Peyer's patch (tissue), 4 donors: ENCODE measurements around the gene RETREG2. TPM values are rescaled to one million over a fixed set of nuclear protein-coding genes. Genes with fewer than 3 reads are reported as not detected.

Source experiments
- DNase-seq, 3 donors: peaks; one replicate each; pipeline ENCODE4 v3.0.0-alpha.2; 2017 to 2019
- H3K27ac ChIP-seq, 4 donors: fragments of 200-600 bp; sonication (generic); one replicate each; pipeline ENCODE4 v1.5.1; 2016 to 2019
- H3K27me3 ChIP-seq, 2 donors: fragments of 200-600 bp; sonication (generic); one replicate each; pipeline ENCODE4 v1.5.1; 2019
- H3K36me3 ChIP-seq, 3 donors: fragments of 200-600 bp; sonication (generic); one replicate each; pipeline ENCODE4 v1.5.1; 2016 to 2019
- H3K4me1 ChIP-seq, 4 donors: fragments of 200-600 bp; sonication (generic); one replicate each; pipeline ENCODE4 v1.5.1; 2016 to 2019
- H3K4me3 ChIP-seq, 4 donors: fragments of 200-600 bp; sonication (generic); 1 replicate in 3 of 4; 2 replicates in 1 of 4; pipeline ENCODE4 v1.5.1; 2016 to 2019; ENCODE audit warnings: mild to moderate bottlenecking in 1 of 4
- H3K9me3 ChIP-seq, 4 donors: fragments of 200-600 bp; sonication (generic); one replicate each; pipeline ENCODE4 v1.5.1; 2016 to 2019; ENCODE audit warnings: mild to moderate bottlenecking in 1 of 4
- CTCF ChIP-seq, 6 experiments: fragments of 450-650 bp in 4 of 6; fragments of 200-600 bp in 2 of 6; sonication (generic) in 1 of 6; IDR thresholded peaks; one replicate each; pipeline ENCODE4 v1.5.1; 2017 to 2019; ENCODE audit warnings: antibody characterized with exemption in 6 of 6, mild to moderate bottlenecking in 3 of 6, moderate library complexity in 1 of 6
- POLR2A ChIP-seq, 2 donors: fragments of 450-650 bp; IDR thresholded peaks; one replicate each; pipeline ENCODE4 v1.5.1; 2017; ENCODE audit warnings: antibody characterized with exemption in 2 of 2, mild to moderate bottlenecking in 2 of 2, moderate library complexity in 2 of 2
- total RNA-seq, 4 donors: library from RNA; depleted of rRNA; stranded (reverse); fragments of >200 nt; gene quantifications; one replicate each; pipeline ENCODE4 v1.1.0, GENCODE V29; 2016

The RETREG2 gene
- total RNA-seq, 4 donors from 2014 or later, result 44.6 to 80.3 (median 76.2) TPM

DNA sequence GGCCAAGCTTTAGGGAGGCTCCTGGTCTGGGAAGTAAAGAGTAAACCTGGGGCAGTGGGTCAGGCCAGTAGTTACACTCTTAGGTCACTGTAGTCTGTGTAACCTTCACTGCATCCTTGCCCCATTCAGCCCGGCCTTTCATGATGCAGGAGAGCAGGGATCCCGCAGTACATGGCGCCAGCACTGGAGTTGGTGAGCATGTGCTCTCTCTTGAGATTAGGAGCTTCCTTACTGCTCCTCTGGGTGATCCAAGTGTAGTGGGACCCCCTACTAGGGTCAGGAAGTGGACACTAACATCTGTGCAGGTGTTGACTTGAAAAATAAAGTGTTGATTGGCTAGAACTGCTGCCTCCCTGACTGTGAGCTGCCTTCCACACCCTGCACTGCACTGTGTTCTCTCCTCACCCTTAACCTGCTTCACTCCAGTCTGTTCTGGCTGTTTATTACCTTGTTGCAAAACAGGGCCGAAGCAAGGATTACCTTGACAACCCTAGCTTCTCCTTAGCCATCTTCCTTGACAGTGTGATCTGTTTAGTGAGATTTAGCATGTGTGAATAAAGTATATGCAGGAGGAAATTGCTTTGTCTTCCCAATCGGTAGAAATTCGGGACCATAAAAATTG, 5.2 kb downstream of the RETREG2 start:
- Histone ChIP-seq H3K36me3 (peaks cover 0 to 53% (median 0%) of the 10 kb centered on the region in 3 donors), H3K9me3 (no peaks in the 10 kb centered on the region), H3K4me3 (no peak overlapping the region), H3K27ac (no peak overlapping the region), H3K27me3 (no peaks in the 10 kb centered on the region), H3K4me1 (peaks cover 3 to 14% (median 6%) of the 10 kb centered on the region in 4 donors)
- TF ChIP-seq CTCF (IDR thresholded peaks at IDR 0.05) (no peak), POLR2A (IDR thresholded peaks at IDR 0.05) (no peak)
- DNase-seq, result peak in 1 of 3 donors; percentile 25

DNA sequence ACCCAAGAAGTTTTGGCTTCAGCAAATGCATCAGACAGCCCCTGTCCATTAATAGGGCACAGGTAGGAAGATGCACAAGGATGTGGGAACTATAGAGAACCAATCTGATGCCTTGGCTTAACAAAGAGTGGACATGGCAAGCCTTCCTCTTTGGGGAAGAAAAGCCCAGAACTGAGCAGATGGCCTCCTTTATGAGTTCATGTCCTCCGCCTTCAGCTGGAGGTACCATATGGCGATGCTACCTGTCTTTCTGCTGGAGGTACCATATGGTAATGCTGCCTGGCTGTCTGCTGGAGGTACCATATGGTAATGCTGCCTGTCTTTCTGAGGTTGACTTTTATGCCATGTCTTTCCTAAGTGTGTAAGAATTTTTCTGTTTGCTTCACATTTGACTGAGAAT, 6.0 kb downstream of the RETREG2 start:
- Histone ChIP-seq H3K27ac (no peak overlapping the region), H3K9me3 (no peaks in the 10 kb centered on the region), H3K4me3 (no peak overlapping the region), H3K36me3 (peaks cover 0 to 53% (median 0%) of the 10 kb centered on the region in 3 donors), H3K4me1 (peaks cover under 1 to 8% (median 2%) of the 10 kb centered on the region in 4 donors), H3K27me3 (no peaks in the 10 kb centered on the region)
- peak in 1 of 3 donors; percentile 13 for DNase-seq
- TF ChIP-seq POLR2A (IDR thresholded peaks at IDR 0.05) (no peak), CTCF (IDR thresholded peaks at IDR 0.05) (no peak)

DNA sequence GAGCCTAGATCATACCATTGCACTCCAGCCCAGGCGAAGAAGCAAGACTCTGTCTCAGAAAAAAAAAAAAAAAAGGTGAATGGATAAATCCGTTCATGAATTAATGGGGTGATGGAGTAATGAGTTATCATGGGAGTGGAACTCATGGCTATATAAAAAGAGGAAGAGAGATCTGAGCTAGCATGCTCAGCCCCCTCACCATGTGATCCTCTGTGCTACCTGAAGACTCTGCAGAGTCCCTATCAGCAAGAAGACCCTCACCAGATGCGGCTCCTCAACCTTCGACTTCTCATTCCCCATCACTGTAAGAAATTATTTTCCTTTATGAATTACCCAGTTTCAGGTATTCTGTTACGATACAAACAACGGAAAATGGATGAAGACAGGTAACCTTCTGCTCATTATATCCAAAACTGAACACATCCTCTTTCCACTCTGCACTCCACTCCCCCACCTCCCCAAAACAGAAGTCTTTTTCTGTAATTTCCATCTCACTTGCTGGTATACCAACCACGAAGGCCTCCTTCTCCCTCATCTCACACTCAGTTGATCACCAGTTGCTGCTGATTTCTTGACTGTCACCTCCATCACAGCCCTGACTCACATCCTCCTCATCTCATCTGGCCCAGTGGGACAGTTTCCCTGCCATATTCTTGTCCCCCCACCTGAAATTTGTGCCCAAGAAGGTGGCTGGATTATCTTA, 8.8 kb downstream of the RETREG2 start:
- H3K4me3 ChIP-seq, result no peak overlapping the region
- H3K27me3 ChIP-seq, result no peaks in the 10 kb centered on the region
- peak in 1 of 3 donors; percentile 19 for DNase-seq
- TF ChIP-seq CTCF (IDR thresholded peaks at IDR 0.05) (no peak), POLR2A (IDR thresholded peaks at IDR 0.05) (no peak)
- H3K27ac ChIP-seq, result no peak overlapping the region
- no peaks in the 10 kb centered on the region for H3K4me1 ChIP-seq
- H3K9me3 ChIP-seq, result no peaks in the 10 kb centered on the region
- H3K36me3 ChIP-seq, result peaks cover 0 to 28% (median 0%) of the 10 kb centered on the region in 3 donors

GRCh38 chr2:219197388-219197787, 19.3 kb downstream of the RETREG2 start:
- no peaks in the 10 kb centered on the region for H3K9me3 ChIP-seq
- no peak overlapping the region for H3K4me3 ChIP-seq
- H3K4me1 ChIP-seq, result no peaks in the 10 kb centered on the region
- no peaks in the 10 kb centered on the region for H3K27me3 ChIP-seq
- no peak for TF ChIP-seq POLR2A (IDR thresholded peaks at IDR 0.05)
- no peaks in the 10 kb centered on the region for H3K36me3 ChIP-seq
- H3K27ac ChIP-seq, result no peak overlapping the region
- no peak for DNase-seq

GRCh38 chr2:219198974-219199373, 20.9 kb downstream of the RETREG2 start:
- TF ChIP-seq POLR2A (IDR thresholded peaks at IDR 0.05) (no peak), CTCF (IDR thresholded peaks at IDR 0.05) (no peak)
- no peaks in the 10 kb centered on the region for H3K36me3 ChIP-seq
- DNase-seq, result peak in 1 of 3 donors; percentile 26
- H3K9me3 ChIP-seq, result no peaks in the 10 kb centered on the region
- H3K4me1 ChIP-seq, result no peaks in the 10 kb centered on the region
- H3K4me3 ChIP-seq, result no peak overlapping the region
- H3K27ac ChIP-seq, result no peak overlapping the region
- no peaks in the 10 kb centered on the region for H3K27me3 ChIP-seq

DNA sequence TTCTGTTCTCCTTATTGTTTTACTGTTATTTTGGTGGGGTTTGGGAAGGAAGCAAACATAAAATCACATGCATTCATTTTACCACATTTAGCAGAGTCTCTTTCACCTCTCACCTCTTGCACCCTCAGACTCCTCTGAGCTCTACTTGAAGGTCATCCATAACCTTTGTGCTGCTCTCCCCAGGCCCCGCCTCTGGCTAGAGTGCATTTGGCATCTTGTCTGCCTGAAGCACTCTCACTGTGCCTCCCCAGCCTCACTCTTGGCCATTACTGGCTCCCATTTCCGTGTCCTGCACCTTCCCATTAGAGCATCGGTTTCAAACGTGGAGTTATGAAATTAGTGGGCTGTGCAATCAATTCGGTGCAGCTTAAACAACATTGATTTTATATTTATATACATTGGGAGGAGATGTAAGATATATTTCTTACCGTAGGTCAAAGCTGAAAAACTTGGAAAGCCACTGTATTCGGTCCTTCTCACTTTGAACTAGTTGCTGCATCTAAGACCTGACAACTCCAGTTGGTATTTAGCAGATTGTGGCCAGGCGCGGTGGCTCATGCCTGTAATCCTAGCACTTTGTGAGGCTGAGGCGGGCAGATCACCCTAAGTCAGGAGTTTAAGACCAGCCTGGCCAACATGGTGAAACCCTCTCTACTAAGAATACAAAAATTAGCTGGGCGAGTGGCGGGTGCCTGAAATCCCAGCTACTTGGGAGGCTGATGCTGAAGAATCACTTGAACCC, 21.6 kb downstream of the RETREG2 start:
- TF ChIP-seq CTCF (IDR thresholded peaks at IDR 0.05) (no peak), POLR2A (IDR thresholded peaks at IDR 0.05) (no peak)
- no peak overlapping the region for H3K4me3 ChIP-seq
- no peaks in the 10 kb centered on the region for H3K36me3 ChIP-seq
- no peaks in the 10 kb centered on the region for H3K9me3 ChIP-seq
- peak in 1 of 3 donors; percentile 49 for DNase-seq
- no peak overlapping the region for H3K27ac ChIP-seq
- H3K27me3 ChIP-seq, result no peaks in the 10 kb centered on the region
- no peaks in the 10 kb centered on the region for H3K4me1 ChIP-seq
